ENCODE measurements around the gene NDUFA9. TPM values are rescaled to one million over a fixed set of nuclear protein-coding genes. Genes with fewer than 3 reads are reported as not detected.

NDUFA9 gene
- total and polyA plus RNA-seq, 5 donors, result 150 to 231 (median 193) TPM

DNA sequence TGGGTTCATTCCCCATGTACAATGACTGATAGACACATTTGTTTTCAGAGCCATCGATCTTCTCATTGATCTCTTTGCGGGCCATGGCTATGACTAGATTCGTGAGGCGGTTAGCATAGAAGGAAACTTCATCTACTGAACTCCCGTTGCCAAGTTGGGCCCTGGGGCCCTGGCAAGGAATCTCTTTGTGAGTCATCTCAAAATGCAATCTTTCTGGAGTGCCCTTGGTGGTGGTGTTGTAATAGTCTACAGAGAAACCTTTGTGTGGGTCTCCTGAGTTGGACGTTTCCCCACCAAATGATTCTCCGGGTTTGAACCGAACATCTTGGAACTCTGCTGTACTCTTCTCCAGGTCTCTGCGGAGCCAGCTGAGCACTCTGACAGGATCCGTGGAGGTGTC, 20.5 kb upstream of the NDUFA9 start:
- no peak overlapping the region for H3K27ac ChIP-seq (ENCODE audit: low read length)
- intact Hi-C loops (cut with DNase I), result no loop called here
- 93% methylated on average over 10 of the region's 10 CpGs for WGBS
- no peak for ATAC-seq
- H3K27me3 ChIP-seq (ENCODE audit: control insufficient read depth, insufficient read depth), result no peaks in the 10 kb centered on the region
- no peaks in the 10 kb centered on the region for H3K9me3 ChIP-seq (ENCODE audit: control insufficient read depth, low read length)
- H3K4me3 ChIP-seq (ENCODE audit: low read length), result no peak overlapping the region
- H3K4me1 ChIP-seq (ENCODE audit: control insufficient read depth, insufficient read depth, low read length), result peaks cover 2% of the 10 kb centered on the region
- DNase-seq, result no peak

- Histone ChIP-seq H3K27ac (ENCODE audit: low read length) (no peak overlapping the region), H3K4me3 (ENCODE audit: low read length) (no peak overlapping the region), H3K4me1 (ENCODE audit: control insufficient read depth, insufficient read depth, low read length) (peaks cover 2% of the 10 kb centered on the region), H3K27me3 (ENCODE audit: control insufficient read depth, insufficient read depth) (no peaks in the 10 kb centered on the region), H3K9me3 (ENCODE audit: control insufficient read depth, low read length) (no peaks in the 10 kb centered on the region)
- ATAC-seq (no peak), DNase-seq (no peak)
- WGBS, result 67% methylated on average over 5 of the region's 5 CpGs
- intact Hi-C loops (cut with DNase I), result no loop called here
These were observed 18.7 kb upstream of the NDUFA9 start for GRCh38 chr12:4630262-4630661.

DNA sequence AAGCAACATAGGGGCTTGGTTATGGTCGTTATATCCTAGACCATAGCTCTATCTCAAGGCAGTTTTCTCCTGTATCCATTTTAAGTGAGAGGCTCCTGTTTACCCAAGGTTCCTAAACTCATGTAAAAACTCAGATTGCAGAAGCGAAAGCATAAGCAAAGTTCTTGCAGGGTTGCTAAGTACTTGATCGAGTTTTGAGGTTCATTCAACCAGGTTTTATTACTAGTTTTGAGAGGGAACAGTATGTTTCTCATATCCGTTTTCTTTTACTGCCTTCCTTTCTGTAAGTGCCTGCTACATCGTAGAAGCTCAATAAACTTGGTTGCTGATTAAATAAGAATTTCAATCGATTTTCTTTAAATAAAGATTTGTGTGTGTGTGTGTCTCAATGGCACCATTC, 5.2 kb upstream of the NDUFA9 start:
- H3K4me3 ChIP-seq (ENCODE audit: low read length), result no peak overlapping the region
- H3K27me3 ChIP-seq (ENCODE audit: control insufficient read depth, insufficient read depth), result no peaks in the 10 kb centered on the region
- H3K9me3 ChIP-seq (ENCODE audit: control insufficient read depth, low read length), result no peaks in the 10 kb centered on the region
- intact Hi-C loops (cut with DNase I), result no loop called here
- DNase-seq (no peak), ATAC-seq (no peak)
- no peak overlapping the region for H3K27ac ChIP-seq (ENCODE audit: low read length)
- H3K4me1 ChIP-seq (ENCODE audit: control insufficient read depth, insufficient read depth, low read length), result no peaks in the 10 kb centered on the region
- 84% methylated on average over 6 of the region's 6 CpGs for WGBS

GRCh38 chr12:4645023-4645422, 3.9 kb upstream of the NDUFA9 start:
- 86% methylated on average over 1 of the region's 1 CpG for WGBS
- no peaks in the 10 kb centered on the region for H3K4me1 ChIP-seq (ENCODE audit: control insufficient read depth, insufficient read depth, low read length)
- H3K27ac ChIP-seq (ENCODE audit: low read length), result no peak overlapping the region
- no peak for DNase-seq
- H3K9me3 ChIP-seq (ENCODE audit: control insufficient read depth, low read length), result no peaks in the 10 kb centered on the region
- ATAC-seq, result no peak
- H3K27me3 ChIP-seq (ENCODE audit: control insufficient read depth, insufficient read depth), result no peaks in the 10 kb centered on the region
- intact Hi-C loops (cut with DNase I), result no loop called here
- H3K4me3 ChIP-seq (ENCODE audit: low read length), result no peak overlapping the region

DNA sequence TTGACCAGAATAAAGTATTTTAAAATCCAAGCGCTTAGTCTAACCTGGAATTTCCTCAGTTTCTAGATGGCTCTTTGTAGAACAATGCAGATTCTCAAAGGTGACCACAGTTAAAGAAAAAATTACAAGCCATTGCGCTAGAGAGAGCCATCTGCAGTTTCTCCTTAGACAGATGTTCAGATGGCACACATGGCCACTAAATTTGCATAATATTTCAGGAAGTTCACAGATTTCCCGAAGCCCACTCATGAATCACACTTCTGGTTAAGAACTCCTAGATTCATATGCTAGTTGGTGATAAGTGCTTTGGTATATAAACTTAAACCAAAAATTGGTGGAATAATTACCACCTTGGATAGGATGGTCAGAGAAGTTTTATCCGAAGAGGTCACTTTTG, 812 bp upstream of the NDUFA9 start:
- intact Hi-C loops (cut with DNase I), result no loop called here

GRCh38 chr12:4649358-4649661, 396 bp downstream of the NDUFA9 start:
- intact Hi-C loops (cut with DNase I), result no loop called here
- H3K9me3 ChIP-seq (ENCODE audit: control insufficient read depth, low read length), result no peaks in the 10 kb centered on the region
- ATAC-seq (no peak), DNase-seq (no peak)
- under 1% methylated on average over 6 of the region's 6 CpGs for WGBS
- H3K27me3 ChIP-seq (ENCODE audit: control insufficient read depth, insufficient read depth), result no peaks in the 10 kb centered on the region
- H3K4me3 ChIP-seq (ENCODE audit: low read length), result peak overlapping the region; percentile 100
- H3K27ac ChIP-seq (ENCODE audit: low read length), result peak overlapping the region; percentile 100
- no peaks in the 10 kb centered on the region for H3K4me1 ChIP-seq (ENCODE audit: control insufficient read depth, insufficient read depth, low read length)

More for the DNA sequence above, 812 bp upstream of the NDUFA9 start:
- Histone ChIP-seq H3K4me3 (ENCODE audit: low read length) (peak overlapping the region; percentile 100), H3K9me3 (ENCODE audit: control insufficient read depth, low read length) (no peaks in the 10 kb centered on the region), H3K27me3 (ENCODE audit: control insufficient read depth, insufficient read depth) (no peaks in the 10 kb centered on the region), H3K27ac (ENCODE audit: low read length) (no peak overlapping the region), H3K4me1 (ENCODE audit: control insufficient read depth, insufficient read depth, low read length) (no peaks in the 10 kb centered on the region)
- 44% methylated on average over 4 of the region's 4 CpGs for WGBS
- ATAC-seq (no peak), DNase-seq (no peak)

- Histone ChIP-seq H3K4me1 (ENCODE audit: control insufficient read depth, insufficient read depth, low read length) (no peaks in the 10 kb centered on the region), H3K27me3 (ENCODE audit: control insufficient read depth, insufficient read depth) (no peaks in the 10 kb centered on the region), H3K27ac (ENCODE audit: low read length) (no peak overlapping the region), H3K4me3 (ENCODE audit: low read length) (no peak overlapping the region), H3K9me3 (ENCODE audit: control insufficient read depth, low read length) (no peaks in the 10 kb centered on the region)
- ATAC-seq (no peak), DNase-seq (no peak)
- intact Hi-C loops (cut with DNase I), result no loop called here
These were observed 4.3 kb downstream of the NDUFA9 start for GRCh38 chr12:4653257-4653656.

GRCh38 chr12:4653691-4654090, 4.8 kb downstream of the NDUFA9 start:
- intact Hi-C loops (cut with DNase I), result no loop called here
- Histone ChIP-seq H3K4me3 (ENCODE audit: low read length) (no peak overlapping the region), H3K4me1 (ENCODE audit: control insufficient read depth, insufficient read depth, low read length) (no peaks in the 10 kb centered on the region), H3K27ac (ENCODE audit: low read length) (no peak overlapping the region), H3K27me3 (ENCODE audit: control insufficient read depth, insufficient read depth) (no peaks in the 10 kb centered on the region), H3K9me3 (ENCODE audit: control insufficient read depth, low read length) (no peaks in the 10 kb centered on the region)
- 73% methylated on average over 2 of the region's 2 CpGs for WGBS
- DNase-seq (no peak), ATAC-seq (no peak)

DNA sequence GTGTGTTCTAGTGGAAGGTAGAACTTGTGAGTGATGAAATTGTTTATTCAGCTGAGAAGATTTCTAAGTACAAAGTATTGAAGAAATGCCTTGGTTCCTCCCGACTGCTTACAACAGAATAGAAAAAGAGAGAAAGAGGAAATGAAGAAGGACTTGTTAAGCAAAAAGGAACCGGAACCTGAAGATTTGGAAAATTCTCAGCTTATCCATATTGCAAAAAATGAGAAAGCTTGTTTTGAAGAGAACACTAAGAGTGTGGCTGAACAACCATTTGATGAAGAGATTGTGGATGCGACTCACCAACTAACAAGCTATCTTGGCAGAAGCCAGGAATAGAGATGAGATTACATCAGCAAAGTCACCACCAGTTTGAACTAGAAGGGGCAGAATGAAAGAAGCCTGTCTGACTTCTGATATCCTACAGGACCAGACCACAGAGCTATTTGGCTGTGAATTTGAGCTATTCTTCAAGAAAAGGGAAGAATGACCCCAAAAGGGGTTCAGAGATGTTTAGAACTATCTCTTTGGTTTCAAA, 15.1 kb downstream of the NDUFA9 start:
- no peak for ATAC-seq
- Histone ChIP-seq H3K27ac (ENCODE audit: low read length) (no peak overlapping the region), H3K4me3 (ENCODE audit: low read length) (no peak overlapping the region), H3K9me3 (ENCODE audit: control insufficient read depth, low read length) (no peaks in the 10 kb centered on the region), H3K27me3 (ENCODE audit: control insufficient read depth, insufficient read depth) (no peaks in the 10 kb centered on the region), H3K4me1 (ENCODE audit: control insufficient read depth, insufficient read depth, low read length) (no peaks in the 10 kb centered on the region)
- 51% methylated on average over 3 of the region's 3 CpGs for WGBS
- intact Hi-C loops (cut with DNase I), result no loop called here
- DNase-seq, result no peak

- H3K4me1 ChIP-seq (ENCODE audit: control insufficient read depth, insufficient read depth, low read length), result no peaks in the 10 kb centered on the region
- no peak overlapping the region for H3K4me3 ChIP-seq (ENCODE audit: low read length)
- ATAC-seq, result no peak
- intact Hi-C loops (cut with DNase I), result no loop called here
- no peak overlapping the region for H3K27ac ChIP-seq (ENCODE audit: low read length)
- no peaks in the 10 kb centered on the region for H3K9me3 ChIP-seq (ENCODE audit: control insufficient read depth, low read length)
- no peak for DNase-seq
- no peaks in the 10 kb centered on the region for H3K27me3 ChIP-seq (ENCODE audit: control insufficient read depth, insufficient read depth)
- 93% methylated on average over 3 of the region's 3 CpGs for WGBS
These were observed 16.3 kb downstream of the NDUFA9 start for GRCh38 chr12:4665236-4665635.

DNA sequence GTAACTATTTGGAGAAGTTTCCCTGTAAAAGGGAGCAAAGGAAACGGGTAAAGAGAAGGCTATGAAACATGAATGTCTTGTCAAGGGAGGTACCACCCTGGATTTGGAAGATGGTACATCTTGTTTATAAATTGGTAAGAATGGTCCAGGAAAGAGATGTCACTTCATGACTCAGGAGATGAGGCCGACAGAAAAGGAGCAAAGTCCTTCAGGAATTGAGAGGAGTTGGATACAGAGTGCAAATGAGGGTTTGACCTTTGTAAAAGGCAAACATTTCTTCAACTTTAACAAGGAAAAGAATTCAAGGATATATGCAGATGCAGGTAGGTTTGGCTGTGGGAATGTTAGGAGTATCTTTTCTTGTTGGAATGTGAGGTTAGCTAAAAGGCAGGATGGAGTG, 30.8 kb downstream of the NDUFA9 start:
- DNase-seq (no peak), ATAC-seq (no peak)
- H3K9me3 ChIP-seq (ENCODE audit: control insufficient read depth, low read length), result no peaks in the 10 kb centered on the region
- H3K4me3 ChIP-seq (ENCODE audit: low read length), result no peak overlapping the region
- intact Hi-C loops (cut with DNase I), result no loop called here
- no peaks in the 10 kb centered on the region for H3K4me1 ChIP-seq (ENCODE audit: control insufficient read depth, insufficient read depth, low read length)
- 86% methylated on average over 2 of the region's 2 CpGs for WGBS
- H3K27ac ChIP-seq (ENCODE audit: low read length), result no peak overlapping the region
- no peaks in the 10 kb centered on the region for H3K27me3 ChIP-seq (ENCODE audit: control insufficient read depth, insufficient read depth)

DNA sequence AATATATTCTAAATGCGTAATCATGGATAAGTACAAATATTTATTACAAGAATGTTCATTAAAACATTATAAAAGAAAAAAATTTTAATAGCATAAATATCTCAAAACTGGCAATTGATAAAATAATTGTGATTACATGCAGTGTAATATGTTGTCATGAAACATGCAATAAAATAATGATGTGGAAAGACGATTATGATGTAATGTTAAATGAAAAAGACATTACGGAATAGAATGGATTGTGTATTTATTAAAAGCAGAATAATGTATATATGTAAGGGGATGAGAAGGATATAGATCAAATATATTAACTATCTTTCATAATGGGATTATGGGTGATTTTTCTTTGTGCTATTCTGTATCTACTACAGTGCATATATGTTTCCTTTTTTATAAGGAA, 32.8 kb downstream of the NDUFA9 start:
- DNase-seq, result no peak
- no peak for ATAC-seq
- Histone ChIP-seq H3K4me3 (ENCODE audit: low read length) (no peak overlapping the region), H3K27ac (ENCODE audit: low read length) (no peak overlapping the region), H3K27me3 (ENCODE audit: control insufficient read depth, insufficient read depth) (no peaks in the 10 kb centered on the region), H3K9me3 (ENCODE audit: control insufficient read depth, low read length) (no peaks in the 10 kb centered on the region), H3K4me1 (ENCODE audit: control insufficient read depth, insufficient read depth, low read length) (no peaks in the 10 kb centered on the region)
- WGBS, result 98% methylated on average over 3 of the region's 3 CpGs
- intact Hi-C loops (cut with DNase I), result no loop called here

Measured in right cardiac atrium (tissue), 5 donors.